Skeletal muscle tissue (tissue), 4 donors: Measurements from ENCODE around the gene SRD5A1. TPM values are rescaled to one million over a fixed set of nuclear protein-coding genes. Genes with fewer than 3 reads are reported as not detected.

Source experiments
- H3K27ac ChIP-seq: one replicate; pipeline ENCODE4 v1.7.0; 2013; ENCODE audit warnings: mild to moderate bottlenecking, low read depth, low read length, inconsistent platforms
- H3K27me3 ChIP-seq, 3 donors: one replicate each; pipeline ENCODE4 v1.7.0; 2013; ENCODE audit warnings: low read length in 3 of 3; ENCODE audit not compliant: control insufficient read depth in 3 of 3, insufficient read depth in 3 of 3
- H3K36me3 ChIP-seq, 3 donors: one replicate each; pipeline ENCODE4 v1.7.0; 2013; ENCODE audit warnings: low read length in 3 of 3; ENCODE audit not compliant: control insufficient read depth in 3 of 3, insufficient read depth in 3 of 3
- H3K4me1 ChIP-seq, 3 donors: one replicate each; pipeline ENCODE4 v1.7.0; 2013; ENCODE audit warnings: low read length in 3 of 3, mild to moderate bottlenecking in 3 of 3; ENCODE audit not compliant: control insufficient read depth in 3 of 3, insufficient read depth in 3 of 3
- H3K4me3 ChIP-seq, 3 donors: one replicate each; pipeline ENCODE4 v1.7.0; 2013; ENCODE audit warnings: low read length in 3 of 3
- H3K9ac ChIP-seq, 3 donors: one replicate each; pipeline ENCODE4 v1.7.0; 2013; ENCODE audit warnings: low read length in 3 of 3, mild to moderate bottlenecking in 3 of 3, moderate library complexity in 2 of 3, low read depth in 1 of 3
- H3K9me3 ChIP-seq, 3 donors: one replicate each; pipeline ENCODE4 v1.7.0; 2013; ENCODE audit warnings: low read length in 3 of 3; ENCODE audit not compliant: control insufficient read depth in 3 of 3
- total RNA-seq: library from RNA; depleted of rRNA; stranded (reverse); fragments of >200 nt; gene quantifications from one replicate; pipeline ENCODE4 v1.2.3, GENCODE V29; 2014
- donor health status: Osteomylitis.

SRD5A1 gene
- total RNA-seq, 1 donor from 2014 or later: 4.2 TPM

- no peak overlapping the region for H3K9ac ChIP-seq
- H3K9me3 ChIP-seq: no peaks in the 10 kb centered on the region
- H3K4me1 ChIP-seq: peaks cover 0 to 1% (median under 1%) of the 10 kb centered on the region in 3 donors
- H3K36me3 ChIP-seq: peaks cover 0 to 10% (median 8%) of the 10 kb centered on the region in 3 donors
- H3K4me3 ChIP-seq: no peak overlapping the region
- H3K27ac ChIP-seq: no peak overlapping the region
- no peaks in the 10 kb centered on the region for H3K27me3 ChIP-seq
Measured at GRCh38 chr5:6592601-6593000, 40.6 kb upstream of the SRD5A1 start.

GRCh38 chr5:6593148-6594016 is 39.9 kb upstream of the SRD5A1 start:
- Histone ChIP-seq H3K4me3 (no peak overlapping the region), H3K9ac (no peak overlapping the region), H3K27ac (no peak overlapping the region), H3K9me3 (no peaks in the 10 kb centered on the region), H3K4me1 (peaks cover 0 to 9% (median 7%) of the 10 kb centered on the region in 3 donors), H3K27me3 (no peaks in the 10 kb centered on the region), H3K36me3 (peaks cover 0 to 15% (median 9%) of the 10 kb centered on the region in 3 donors)

GRCh38 chr5:6594066-6594465 is 39.2 kb upstream of the SRD5A1 start:
- peaks cover 0 to 15% (median 10%) of the 10 kb centered on the region in 3 donors for H3K4me1 ChIP-seq
- no peaks in the 10 kb centered on the region for H3K9me3 ChIP-seq
- no peak overlapping the region for H3K9ac ChIP-seq
- no peak overlapping the region for H3K27ac ChIP-seq
- peaks cover 0 to 21% (median 15%) of the 10 kb centered on the region in 3 donors for H3K36me3 ChIP-seq
- no peak overlapping the region for H3K4me3 ChIP-seq
- no peaks in the 10 kb centered on the region for H3K27me3 ChIP-seq

GRCh38 chr5:6595405-6595804 is 37.8 kb upstream of the SRD5A1 start:
- Histone ChIP-seq H3K9me3 (no peaks in the 10 kb centered on the region), H3K27me3 (no peaks in the 10 kb centered on the region), H3K36me3 (peaks cover 7 to 31% (median 22%) of the 10 kb centered on the region in 3 donors), H3K27ac (no peak overlapping the region), H3K9ac (no peak overlapping the region), H3K4me1 (peaks cover 0 to 15% (median 10%) of the 10 kb centered on the region in 3 donors), H3K4me3 (no peak overlapping the region)

GRCh38 chr5:6596388-6596787 is 36.9 kb upstream of the SRD5A1 start:
- H3K9me3 ChIP-seq: no peaks in the 10 kb centered on the region
- no peak overlapping the region for H3K27ac ChIP-seq
- H3K9ac ChIP-seq: no peak overlapping the region
- H3K4me3 ChIP-seq: no peak overlapping the region
- H3K36me3 ChIP-seq: peaks cover 13 to 36% (median 32%) of the 10 kb centered on the region in 3 donors
- peaks cover 0 to 15% (median 10%) of the 10 kb centered on the region in 3 donors for H3K4me1 ChIP-seq
- H3K27me3 ChIP-seq: no peaks in the 10 kb centered on the region

GRCh38 chr5:6597557-6597956 is 35.7 kb upstream of the SRD5A1 start:
- Histone ChIP-seq H3K4me3 (no peak overlapping the region), H3K27ac (peak overlapping the region; percentile 61), H3K27me3 (no peaks in the 10 kb centered on the region), H3K36me3 (peaks cover 24 to 47% (median 43%) of the 10 kb centered on the region in 3 donors), H3K9me3 (no peaks in the 10 kb centered on the region), H3K4me1 (peaks cover 0 to 15% (median 10%) of the 10 kb centered on the region in 3 donors), H3K9ac (no peak overlapping the region)

- H3K4me1 ChIP-seq: peaks cover 0 to 15% (median 10%) of the 10 kb centered on the region in 3 donors
- peak overlapping the region; percentile 10 to 36 (median 32) for H3K9ac ChIP-seq
- H3K4me3 ChIP-seq: no peak overlapping the region
- H3K27me3 ChIP-seq: no peaks in the 10 kb centered on the region
- H3K27ac ChIP-seq: peak overlapping the region; percentile 61
- H3K9me3 ChIP-seq: no peaks in the 10 kb centered on the region
- peaks cover 29 to 48% (median 46%) of the 10 kb centered on the region in 3 donors for H3K36me3 ChIP-seq
Measured at GRCh38 chr5:6598351-6598900, 34.8 kb upstream of the SRD5A1 start.

- Histone ChIP-seq H3K27ac (no peak overlapping the region), H3K36me3 (peaks cover 40 to 61% (median 59%) of the 10 kb centered on the region in 3 donors), H3K27me3 (no peaks in the 10 kb centered on the region), H3K9me3 (no peaks in the 10 kb centered on the region), H3K4me3 (no peak overlapping the region), H3K4me1 (peaks cover 0 to 15% (median 10%) of the 10 kb centered on the region in 3 donors), H3K9ac (no peak overlapping the region)
Measured at GRCh38 chr5:6599739-6600138, 33.5 kb upstream of the SRD5A1 start.

GRCh38 chr5:6601271-6601670 is 32.0 kb upstream of the SRD5A1 start:
- Histone ChIP-seq H3K9me3 (no peaks in the 10 kb centered on the region), H3K4me3 (no peak overlapping the region), H3K27ac (no peak overlapping the region), H3K36me3 (peaks cover 45 to 72% (median 67%) of the 10 kb centered on the region in 3 donors), H3K9ac (no peak overlapping the region), H3K4me1 (peaks cover 0 to 15% (median 10%) of the 10 kb centered on the region in 3 donors), H3K27me3 (no peaks in the 10 kb centered on the region)

GRCh38 chr5:6601816-6602215 is 31.4 kb upstream of the SRD5A1 start:
- Histone ChIP-seq H3K36me3 (peaks cover 48 to 69% (median 65%) of the 10 kb centered on the region in 3 donors), H3K4me3 (no peak overlapping the region)

More at GRCh38 chr5:6601816-6602215, 31.4 kb upstream of the SRD5A1 start:
- Histone ChIP-seq H3K27ac (no peak overlapping the region), H3K9me3 (no peaks in the 10 kb centered on the region), H3K9ac (no peak overlapping the region), H3K4me1 (peaks cover 0 to 15% (median 10%) of the 10 kb centered on the region in 3 donors), H3K27me3 (no peaks in the 10 kb centered on the region)
